ENCODE measurements around the gene MYH15.

The MYH15 gene

DNA sequence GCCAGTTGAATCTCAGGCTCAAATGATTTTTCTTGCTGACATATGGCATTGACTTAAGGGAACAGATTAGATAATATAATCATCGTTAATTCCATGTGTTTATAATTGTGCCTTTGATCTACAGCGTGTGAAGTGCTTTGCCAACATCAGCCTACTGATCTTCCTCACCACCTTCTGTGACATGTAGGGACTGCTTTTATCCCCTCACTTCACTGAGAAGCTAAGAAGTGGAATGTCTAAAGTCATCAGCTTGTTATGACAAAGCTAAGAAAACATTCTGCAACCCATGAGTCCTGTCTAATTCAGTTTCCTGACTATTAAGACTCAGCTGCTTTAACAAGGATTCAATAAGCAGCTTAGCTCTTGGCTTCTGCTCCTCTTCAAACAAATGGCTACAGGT, 106.0 kb downstream of the MYH15 start:
- H3K79me2 ChIP-seq: no peaks in the 10 kb centered on the region
- H3K9ac ChIP-seq: no peak overlapping the region
- H3K27ac ChIP-seq: no peak overlapping the region
- TF ChIP-seq, protein P1, sequence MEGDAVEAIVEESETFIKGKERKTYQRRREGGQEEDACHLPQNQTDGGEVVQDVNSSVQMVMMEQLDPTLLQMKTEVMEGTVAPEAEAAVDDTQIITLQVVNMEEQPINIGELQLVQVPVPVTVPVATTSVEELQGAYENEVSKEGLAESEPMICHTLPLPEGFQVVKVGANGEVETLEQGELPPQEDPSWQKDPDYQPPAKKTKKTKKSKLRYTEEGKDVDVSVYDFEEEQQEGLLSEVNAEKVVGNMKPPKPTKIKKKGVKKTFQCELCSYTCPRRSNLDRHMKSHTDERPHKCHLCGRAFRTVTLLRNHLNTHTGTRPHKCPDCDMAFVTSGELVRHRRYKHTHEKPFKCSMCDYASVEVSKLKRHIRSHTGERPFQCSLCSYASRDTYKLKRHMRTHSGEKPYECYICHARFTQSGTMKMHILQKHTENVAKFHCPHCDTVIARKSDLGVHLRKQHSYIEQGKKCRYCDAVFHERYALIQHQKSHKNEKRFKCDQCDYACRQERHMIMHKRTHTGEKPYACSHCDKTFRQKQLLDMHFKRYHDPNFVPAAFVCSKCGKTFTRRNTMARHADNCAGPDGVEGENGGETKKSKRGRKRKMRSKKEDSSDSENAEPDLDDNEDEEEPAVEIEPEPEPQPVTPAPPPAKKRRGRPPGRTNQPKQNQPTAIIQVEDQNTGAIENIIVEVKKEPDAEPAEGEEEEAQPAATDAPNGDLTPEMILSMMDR (IDR thresholded peaks at IDR 0.05): no peak
- H3K9me3 ChIP-seq (ENCODE audit: control insufficient read depth, low read length): no peaks in the 10 kb centered on the region
- H3K4me3 ChIP-seq (ENCODE audit: low read depth, low read length): no peak overlapping the region
- H3K36me3 ChIP-seq (ENCODE audit: control insufficient read depth, insufficient read depth, low read length): no peaks in the 10 kb centered on the region
- no peak overlapping the region for H3K4me2 ChIP-seq (ENCODE audit: low read length)
- H2AFZ ChIP-seq: no peak overlapping the region
- H3K4me1 ChIP-seq: no peaks in the 10 kb centered on the region
- H3K27me3 ChIP-seq (ENCODE audit: control insufficient read depth, insufficient read depth, low read length): no peaks in the 10 kb centered on the region

DNA sequence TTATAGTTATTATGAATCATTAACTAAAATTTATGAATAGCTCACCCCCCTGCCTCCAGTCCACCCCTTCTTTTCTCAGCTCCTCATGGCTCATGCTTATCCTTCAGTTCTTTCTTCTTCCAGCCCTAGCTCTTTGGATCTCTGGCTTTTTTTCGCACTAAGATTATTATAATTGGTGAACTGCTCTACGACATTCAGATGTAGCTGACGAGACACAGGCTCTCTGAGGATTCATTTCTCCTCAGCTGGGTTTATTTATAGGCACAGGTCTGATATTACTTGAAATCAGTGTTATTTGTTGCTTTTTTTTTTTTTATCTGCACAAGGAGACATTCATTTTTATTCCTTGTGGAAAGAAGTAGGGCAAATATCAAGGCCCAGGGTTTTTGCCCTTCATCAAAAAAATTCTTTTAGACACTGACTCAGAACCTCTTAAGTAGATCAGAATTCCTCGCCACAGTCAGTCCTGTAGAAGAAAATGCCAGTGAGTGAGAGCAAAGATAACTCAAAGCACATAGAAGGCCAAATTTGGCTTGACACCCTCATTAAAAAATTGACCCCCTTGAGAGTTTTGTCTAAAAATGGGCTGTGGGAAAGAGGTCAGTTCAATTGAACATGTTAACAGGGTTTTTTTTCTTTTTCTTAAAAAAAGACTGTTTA, 106.6 kb downstream of the MYH15 start:
- H3K4me3 ChIP-seq (ENCODE audit: low read depth, low read length): no peak overlapping the region
- H2AFZ ChIP-seq: no peak overlapping the region
- no peak overlapping the region for H3K9ac ChIP-seq
- no peaks in the 10 kb centered on the region for H3K36me3 ChIP-seq (ENCODE audit: control insufficient read depth, insufficient read depth, low read length)
- H3K4me2 ChIP-seq (ENCODE audit: low read length): no peak overlapping the region
- H3K79me2 ChIP-seq: no peaks in the 10 kb centered on the region
- TF ChIP-seq, protein P1 (IDR thresholded peaks at IDR 0.05): no peak
- H3K4me1 ChIP-seq: no peaks in the 10 kb centered on the region
- H3K9me3 ChIP-seq (ENCODE audit: control insufficient read depth, low read length): no peaks in the 10 kb centered on the region
- H3K27ac ChIP-seq: no peak overlapping the region
- H3K27me3 ChIP-seq (ENCODE audit: control insufficient read depth, insufficient read depth, low read length): no peaks in the 10 kb centered on the region

DNA sequence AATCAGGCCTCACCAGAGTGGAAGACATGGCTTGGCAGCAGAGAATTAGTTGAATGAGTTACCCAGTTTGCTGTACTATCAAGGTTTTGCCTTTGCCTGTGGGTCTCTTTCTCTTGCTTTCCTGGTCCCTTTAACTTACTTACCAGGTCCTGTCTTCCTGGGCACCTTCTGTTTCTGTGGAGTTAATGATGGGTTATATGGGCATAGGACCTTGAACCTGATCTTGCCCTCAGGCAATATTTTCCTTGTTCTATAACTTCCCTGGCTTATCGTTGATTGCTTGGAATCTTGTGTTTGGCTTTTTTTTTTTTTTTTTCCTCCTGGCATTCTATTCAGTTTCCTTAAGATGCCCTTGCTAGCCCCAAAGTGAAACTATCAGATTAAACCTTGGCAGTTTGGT, 107.2 kb downstream of the MYH15 start:
- no peak overlapping the region for H3K9ac ChIP-seq
- no peaks in the 10 kb centered on the region for H3K4me1 ChIP-seq
- H3K27ac ChIP-seq: no peak overlapping the region
- H3K4me3 ChIP-seq (ENCODE audit: low read depth, low read length): no peak overlapping the region
- no peaks in the 10 kb centered on the region for H3K9me3 ChIP-seq (ENCODE audit: control insufficient read depth, low read length)
- H3K79me2 ChIP-seq: no peaks in the 10 kb centered on the region
- TF ChIP-seq, protein P1 (IDR thresholded peaks at IDR 0.05): no peak
- no peak overlapping the region for H2AFZ ChIP-seq
- no peaks in the 10 kb centered on the region for H3K36me3 ChIP-seq (ENCODE audit: control insufficient read depth, insufficient read depth, low read length)
- no peak overlapping the region for H3K4me2 ChIP-seq (ENCODE audit: low read length)
- no peaks in the 10 kb centered on the region for H3K27me3 ChIP-seq (ENCODE audit: control insufficient read depth, insufficient read depth, low read length)

DNA sequence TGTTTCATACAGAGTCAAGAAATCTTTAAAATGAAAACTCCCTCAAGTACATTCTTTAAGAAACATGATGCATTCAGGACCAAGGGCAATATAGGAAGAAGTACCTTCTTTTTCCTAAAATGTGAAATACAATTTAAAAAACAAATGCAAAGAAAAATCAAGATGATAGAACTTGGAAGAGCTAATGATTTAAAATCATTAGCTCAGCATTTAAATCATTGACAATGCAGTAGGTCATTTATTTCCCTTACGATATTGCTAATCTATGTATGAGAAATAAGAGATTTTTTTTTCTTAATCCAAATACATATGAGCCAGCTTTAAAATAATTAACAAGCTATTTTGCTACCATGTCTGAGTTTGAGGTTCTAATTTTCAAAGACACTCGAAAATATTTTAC, 108.6 kb downstream of the MYH15 start:
- TF ChIP-seq, protein P1 (IDR thresholded peaks at IDR 0.05): no peak
- Histone ChIP-seq H3K79me2 (no peaks in the 10 kb centered on the region), H3K27ac (no peak overlapping the region), H3K4me3 (ENCODE audit: low read depth, low read length) (no peak overlapping the region), H3K4me2 (ENCODE audit: low read length) (no peak overlapping the region), H3K27me3 (ENCODE audit: control insufficient read depth, insufficient read depth, low read length) (no peaks in the 10 kb centered on the region), H3K9me3 (ENCODE audit: control insufficient read depth, low read length) (no peaks in the 10 kb centered on the region), H3K4me1 (no peaks in the 10 kb centered on the region), H3K36me3 (ENCODE audit: control insufficient read depth, insufficient read depth, low read length) (no peaks in the 10 kb centered on the region), H3K9ac (no peak overlapping the region), H2AFZ (no peak overlapping the region)

DNA sequence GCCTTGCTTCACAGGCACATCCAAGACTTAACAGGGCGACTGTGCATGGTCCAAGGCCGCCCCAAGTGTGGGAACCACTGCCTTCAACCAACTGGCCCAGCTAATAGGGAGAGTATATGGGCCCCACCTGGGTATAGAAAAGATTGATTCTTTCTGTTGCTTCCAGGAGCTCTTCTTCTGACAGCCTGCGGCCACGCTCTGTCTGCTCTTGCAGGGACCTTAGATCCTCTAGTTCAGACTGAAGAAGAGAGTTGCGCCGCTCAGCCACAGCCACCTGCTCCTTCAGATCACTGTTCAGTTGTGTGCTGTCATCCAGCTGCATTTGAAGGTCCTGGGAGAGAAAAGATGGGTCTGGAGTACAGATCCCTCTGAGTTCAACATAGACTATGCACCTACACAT, 111.9 kb downstream of the MYH15 start:
- Histone ChIP-seq H3K27me3 (ENCODE audit: control insufficient read depth, insufficient read depth, low read length) (no peaks in the 10 kb centered on the region), H3K4me3 (ENCODE audit: low read depth, low read length) (no peak overlapping the region), H3K79me2 (no peaks in the 10 kb centered on the region), H3K4me2 (ENCODE audit: low read length) (no peak overlapping the region), H3K9me3 (ENCODE audit: control insufficient read depth, low read length) (no peaks in the 10 kb centered on the region), H2AFZ (no peak overlapping the region), H3K9ac (no peak overlapping the region), H3K4me1 (no peaks in the 10 kb centered on the region), H3K27ac (no peak overlapping the region), H3K36me3 (ENCODE audit: control insufficient read depth, insufficient read depth, low read length) (no peaks in the 10 kb centered on the region)
- TF ChIP-seq, protein P1 (IDR thresholded peaks at IDR 0.05): no peak
